MM.1S (cell line): ENCODE measurements around the gene AGPAT3.

Source experiments
- CTCF ChIP-seq: fragments of 300-600 bp; sonication (generic); IDR thresholded peaks from 2 replicates; pipeline ENCODE4 v1.5.1; 2016; ENCODE audit warnings: antibody characterized with exemption, low read length, mixed read lengths
- EZH2 ChIP-seq: fragments of 300-600 bp; sonication (generic); optimal IDR thresholded peaks from 2 replicates; pipeline ENCODE3; 2017; ENCODE audit warnings: low read depth, mild to moderate bottlenecking, antibody characterized with exemption, low read length, mixed read lengths
- EZH2phosphoT487 ChIP-seq: fragments of 300-600 bp; sonication (generic); IDR thresholded peaks from 2 replicates; pipeline ENCODE4 v1.6.1; 2018; ENCODE audit warnings: antibody characterized with exemption, low read length

GRCh38 chr21:43939443-43940328 is 74.7 kb downstream of the AGPAT3 start:
- TF ChIP-seq CTCF: no peak
- no peak for TF ChIP-seq EZH2
- no peak for TF ChIP-seq EZH2phosphoT487
